HepG2 (cell line): Measurements from ENCODE around the gene BST1. TPM values are rescaled to one million over a fixed set of nuclear protein-coding genes. Genes with fewer than 3 reads are reported as not detected.

Experiments used
- ATAC-seq: fragments of 200-7000 bp; cut with Tn5 transposase; 3 replicates; pipeline ENCODE4 v1.9.1; 2020; ENCODE audit warnings: mild to moderate bottlenecking, moderate library complexity
- BruUV-seq: library from RNA; stranded (reverse); fragments of 400-500 nt; replicated peaks from 2 replicates; lab custom pipeline; 2021; lab: Mats Ljungman, UMichigan
- CTCF ChIA-PET: fragments of 300-600 bp; formaldehyde crosslinking; extraction: SDS; loops from one replicate; lab custom pipeline; 2021; ENCODE audit warnings: low total read pairs, inconsistent platforms, low intra/inter-chr PET ratio; lab: Yijun Ruan, JAX
- POLR2A ChIA-PET: fragments of 350-600 bp; sonication (Branson Sonifier 250); formaldehyde crosslinking; loops from one replicate; lab custom pipeline; 2020; ENCODE audit warnings: antibody characterized with exemption, inconsistent platforms; lab: Yijun Ruan, JAX
- DNase-seq: peaks from one replicate; pipeline ENCODE4 v3.0.0-alpha.2; 2015; ENCODE audit warnings: low spot score
- FAIRE-seq: peaks from 3 replicates; lab custom pipeline; 2011; peaks lifted over from hg19 to GRCh38; lab: Jason Lieb, UNC
- H2AFZ ChIP-seq: one replicate; pipeline ENCODE4 v1.6.1; 2011; ENCODE audit warnings: low read length, inconsistent platforms
- H3K27ac ChIP-seq: fragments of 300-600 bp; 3 replicates; pipeline ENCODE4 v1.8.0; 2011; ENCODE audit warnings: mixed run types, mild to moderate bottlenecking, mixed read lengths, low read length, inconsistent platforms; ENCODE audit not compliant: insufficient read depth; ENCODE audit errors: extremely low read length
- H3K27me3 ChIP-seq, 2 experiments: fragments of 200-600 bp in 1 of 2; 2 replicates in 1 of 2; 3 replicates in 1 of 2; pipeline versions ENCODE4 v1.6.0 to v1.8.0; 2011; ENCODE audit warnings: low read length in 2 of 2, mild to moderate bottlenecking in 2 of 2, moderate library complexity in 2 of 2, inconsistent platforms in 1 of 2; ENCODE audit not compliant: insufficient read depth in 2 of 2, control insufficient read depth in 1 of 2
- H3K36me3 ChIP-seq, 2 experiments: fragments of 200-600 bp in 1 of 2; replicated peaks in 1 of 2; 2 replicates in 1 of 2; 3 replicates in 1 of 2; pipeline versions ENCODE4 v1.5.1 to v1.8.0; 2011; ENCODE audit warnings: low read length in 2 of 2, inconsistent platforms in 1 of 2; ENCODE audit not compliant: insufficient read depth in 2 of 2, control insufficient read depth in 1 of 2
- H3K4me1 ChIP-seq: 2 replicates; pipeline ENCODE4 v1.5.1; 2012; ENCODE audit warnings: low read length, inconsistent platforms; ENCODE audit not compliant: insufficient read depth
- H3K4me2 ChIP-seq: 2 replicates; pipeline ENCODE4 v1.6.0; 2011; ENCODE audit warnings: low read depth, low read length, inconsistent platforms
- H3K4me3 ChIP-seq, 3 experiments: fragments of 200-600 bp in 1 of 3; sonication (generic), shearing (Covaris generic) in 1 of 3; replicated peaks in 1 of 3; 2 replicates each; pipeline ENCODE4 v1.5.1; 2011 to 2016; ENCODE audit warnings: low read length in 3 of 3, inconsistent platforms in 2 of 3, low read depth in 2 of 3, mild to moderate bottlenecking in 2 of 3, control low read depth in 1 of 3, mixed read lengths in 1 of 3; ENCODE audit not compliant: insufficient read depth in 1 of 3
- H3K79me2 ChIP-seq: one replicate; pipeline ENCODE4 v1.6.1; 2011; ENCODE audit warnings: low read length, inconsistent platforms; ENCODE audit not compliant: insufficient read depth
- H3K9ac ChIP-seq: 2 replicates; pipeline ENCODE4 v1.6.0; 2011; ENCODE audit warnings: mild to moderate bottlenecking, low read depth, low read length, inconsistent platforms; ENCODE audit not compliant: insufficient read depth
- H3K9me3 ChIP-seq: 2 replicates; pipeline ENCODE4 v1.5.1; 2012; ENCODE audit warnings: mild to moderate bottlenecking, low read length
- H4K20me1 ChIP-seq: 2 replicates; pipeline ENCODE4 v1.6.0; 2011; ENCODE audit warnings: inconsistent platforms, mild to moderate bottlenecking, low read length, moderate library complexity; ENCODE audit not compliant: insufficient read depth
- CCDC6 ChIP-seq: sonication (generic); formaldehyde crosslinking; IDR thresholded peaks from 2 replicates; pipeline ENCODE4 v1.8.1; 2022; ENCODE audit warnings: mild to moderate bottlenecking, missing genetic modification reagents, moderate library complexity
- FOXO1 ChIP-seq: sonication (generic); formaldehyde crosslinking; IDR thresholded peaks from 2 replicates; pipeline ENCODE4 v1.4.0; 2020; ENCODE audit warnings: missing genetic modification reagents
- HNF4G ChIP-seq, 2 experiments: sonication (generic) in 1 of 2; formaldehyde crosslinking in 1 of 2; IDR thresholded peaks; 2 replicates each; pipeline versions ENCODE4 v1.4.0 to v1.6.1; 2011 to 2020; ENCODE audit warnings: borderline replicate concordance in 2 of 2, low read depth in 2 of 2, mild to moderate bottlenecking in 2 of 2, low read length in 1 of 2, missing genetic modification reagents in 1 of 2, moderate library complexity in 1 of 2
- HOXD1 ChIP-seq: sonication (generic); formaldehyde crosslinking; IDR thresholded peaks from 2 replicates; pipeline ENCODE4 v1.5.0; 2020; ENCODE audit warnings: missing genetic modification reagents
- KMT2A ChIP-seq: sonication (generic); formaldehyde crosslinking; IDR thresholded peaks from 2 replicates; pipeline ENCODE4 v1.4.0; 2020; ENCODE audit warnings: missing genetic modification reagents
- PCBP1 ChIP-seq: fragments of 200-400 bp; formaldehyde crosslinking; IDR thresholded peaks from 2 replicates; pipeline ENCODE4 v1.6.1; 2017; ENCODE audit warnings: mild to moderate bottlenecking, low read depth, low read length, borderline replicate concordance
- POLR2G ChIP-seq: fragments of 200-400 bp; formaldehyde crosslinking; IDR thresholded peaks from 2 replicates; pipeline ENCODE4 v1.6.1; 2018; ENCODE audit warnings: mild to moderate bottlenecking, low read depth, low read length, moderate library complexity
- SNRNP70 ChIP-seq: fragments of 200-400 bp; formaldehyde crosslinking; IDR thresholded peaks from 2 replicates; pipeline ENCODE4 v1.6.1; 2017; ENCODE audit warnings: mild to moderate bottlenecking, low read depth, low read length, moderate library complexity
- SOX13 ChIP-seq, 3 experiments: fragments of 450-650 bp in 1 of 3; sonication (generic) in 1 of 3; formaldehyde crosslinking in 1 of 3; IDR thresholded peaks in 2 of 3; conservative IDR thresholded peaks in 1 of 3; 2 replicates each; pipeline versions ENCODE4 v1.5.0 to v1.6.1; 2016 to 2020; ENCODE audit warnings: antibody characterized with exemption in 1 of 3, mild to moderate bottlenecking in 1 of 3, missing compliant biosample characterization in 1 of 3, missing genetic modification reagents in 1 of 3, moderate library complexity in 1 of 3
- ZMYM2 ChIP-seq: sonication (generic); formaldehyde crosslinking; IDR thresholded peaks from 2 replicates; pipeline ENCODE4 v1.8.0; 2022; ENCODE audit warnings: mild to moderate bottlenecking, missing genetic modification reagents
- ZNF101 ChIP-seq: sonication (generic); formaldehyde crosslinking; IDR thresholded peaks from 2 replicates; pipeline ENCODE4 v1.4.0; 2020; ENCODE audit warnings: mild to moderate bottlenecking, low read depth, missing genetic modification reagents, borderline replicate concordance
- ZNF530 ChIP-seq: sonication (generic); formaldehyde crosslinking; IDR thresholded peaks from 2 replicates; pipeline ENCODE4 v1.5.0; 2020; ENCODE audit warnings: low read depth, mild to moderate bottlenecking, missing genetic modification reagents
- WGBS: methylation state at CpG from one replicate; pipeline ENCODE4 v1.1.6; 2017; ENCODE audit warnings: low lambda C conversion rate; 5-methylcytosine and 5-hydroxymethylcytosine counted together
- in situ Hi-C: cut with HindIII; loops from 2 replicates; pipeline ENCODE4 v1.10.0; 2017; ENCODE audit warnings: low pct_unique_long_range_greater_than_20kb; ENCODE audit not compliant: extremely low pct_ligation_motif_present
- intact Hi-C: fragments of 100-400 bp; cut with micrococcal nuclease; formaldehyde crosslinking; loops from one replicate; pipeline ENCODE4 v1.10.0; 2022; ENCODE audit not compliant: unreplicated experiment
- polyA plus RNA-seq, 8 experiments: library from polyadenylated mRNA; depleted of rRNA in 3 of 8; stranded (reverse) in 7 of 8; unstranded in 1 of 8; fragments of >200 nt; fragmentation: Illumina TruSeq in 4 of 8; extraction: Trizol in 4 of 8; gene quantifications; 2 replicates each; pipeline versions ENCODE4 v1.2.1 to v1.2.3, GENCODE V29; 2011 to 2016; ENCODE audit warnings: low read depth in 4 of 8, missing spikeins in 1 of 8, mixed read lengths in 1 of 8; ENCODE audit not compliant: insufficient read depth in 1 of 8
- total RNA-seq, 5 experiments: library from RNA; depleted of rRNA; stranded (reverse); fragments of >200 nt; fragmentation: Illumina TruSeq; extraction: Trizol; gene quantifications; 2 replicates each; pipeline ENCODE4 v1.2.3, GENCODE V29; 2016; ENCODE audit warnings: low read depth in 1 of 5
- TF ChIP-seq, protein P1 (sequence below): sonication (generic); formaldehyde crosslinking; IDR thresholded peaks from 2 replicates; pipeline ENCODE4 v1.4.0; 2020; ENCODE audit warnings: mild to moderate bottlenecking, missing genetic modification reagents
- TF ChIP-seq, protein P2 (sequence below): sonication (generic); formaldehyde crosslinking; IDR thresholded peaks from 2 replicates; pipeline ENCODE4 v1.4.0; 2020; ENCODE audit warnings: missing genetic modification reagents, mild to moderate bottlenecking, borderline replicate concordance

Gene BST1
- total and polyA plus RNA-seq, 2 of the 13 experiments (the other 11 are each of a cell fraction or from before 2014, with no cell fraction given): 0.09 to 0.49 TPM

DNA sequence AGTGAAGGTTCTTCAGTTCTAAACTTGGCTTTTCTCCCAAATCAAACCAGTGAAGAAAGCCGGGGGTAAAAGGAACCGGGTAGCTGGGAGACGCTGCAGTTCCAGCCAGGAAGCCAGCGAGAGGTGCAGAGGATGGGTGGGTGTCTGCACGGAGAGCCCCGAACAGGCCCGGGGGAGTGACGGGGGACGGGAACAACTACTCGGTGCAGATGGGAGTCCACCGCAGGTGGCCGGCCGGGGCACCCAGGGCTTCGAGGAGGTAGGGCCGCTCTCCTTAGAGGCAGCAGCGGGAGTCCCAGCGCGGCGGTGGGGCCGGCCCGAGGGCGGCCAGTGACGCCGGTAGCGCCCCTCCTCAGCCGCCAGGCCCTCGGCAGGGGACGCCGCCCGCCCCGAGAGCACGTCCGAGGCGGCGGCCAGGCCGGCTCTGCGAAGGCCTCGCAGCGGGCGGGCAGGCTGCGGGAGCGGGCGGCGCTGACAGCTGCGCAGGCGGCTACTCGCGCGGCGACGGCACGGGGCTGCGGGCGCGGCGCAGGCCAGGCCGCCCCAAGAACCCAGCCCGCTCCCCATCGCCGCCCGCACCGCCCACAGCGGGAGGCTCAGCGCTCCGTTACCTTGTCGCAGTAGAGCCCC, 48.2 kb upstream of the BST1 start (continued):
- TF ChIP-seq, protein P1, sequence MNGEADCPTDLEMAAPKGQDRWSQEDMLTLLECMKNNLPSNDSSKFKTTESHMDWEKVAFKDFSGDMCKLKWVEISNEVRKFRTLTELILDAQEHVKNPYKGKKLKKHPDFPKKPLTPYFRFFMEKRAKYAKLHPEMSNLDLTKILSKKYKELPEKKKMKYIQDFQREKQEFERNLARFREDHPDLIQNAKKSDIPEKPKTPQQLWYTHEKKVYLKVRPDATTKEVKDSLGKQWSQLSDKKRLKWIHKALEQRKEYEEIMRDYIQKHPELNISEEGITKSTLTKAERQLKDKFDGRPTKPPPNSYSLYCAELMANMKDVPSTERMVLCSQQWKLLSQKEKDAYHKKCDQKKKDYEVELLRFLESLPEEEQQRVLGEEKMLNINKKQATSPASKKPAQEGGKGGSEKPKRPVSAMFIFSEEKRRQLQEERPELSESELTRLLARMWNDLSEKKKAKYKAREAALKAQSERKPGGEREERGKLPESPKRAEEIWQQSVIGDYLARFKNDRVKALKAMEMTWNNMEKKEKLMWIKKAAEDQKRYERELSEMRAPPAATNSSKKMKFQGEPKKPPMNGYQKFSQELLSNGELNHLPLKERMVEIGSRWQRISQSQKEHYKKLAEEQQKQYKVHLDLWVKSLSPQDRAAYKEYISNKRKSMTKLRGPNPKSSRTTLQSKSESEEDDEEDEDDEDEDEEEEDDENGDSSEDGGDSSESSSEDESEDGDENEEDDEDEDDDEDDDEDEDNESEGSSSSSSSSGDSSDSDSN (CRISPR knock-in tag): peak; percentile 93; the same call in 1 of the 2 replicates
- TF ChIP-seq HNF4G (IDR thresholded peaks at IDR 0.05; ENCODE audit: borderline replicate concordance, low read depth, low read length): 0 out of 2 replicates have a peak, but pooled peaks have one; percentile 4
- TF ChIP-seq HNF4G (CRISPR knock-in tag; IDR thresholded peaks at IDR 0.05; ENCODE audit: borderline replicate concordance, low read depth): peak; percentile 23; the same call in 1 of the 2 replicates
- TF ChIP-seq KMT2A (CRISPR knock-in tag): peak; percentile 75
- TF ChIP-seq HOXD1: no peak
- TF ChIP-seq CCDC6 (CRISPR knock-in tag): peak; percentile 74
- TF ChIP-seq, all 625 proteins: peak for 38

DNA sequence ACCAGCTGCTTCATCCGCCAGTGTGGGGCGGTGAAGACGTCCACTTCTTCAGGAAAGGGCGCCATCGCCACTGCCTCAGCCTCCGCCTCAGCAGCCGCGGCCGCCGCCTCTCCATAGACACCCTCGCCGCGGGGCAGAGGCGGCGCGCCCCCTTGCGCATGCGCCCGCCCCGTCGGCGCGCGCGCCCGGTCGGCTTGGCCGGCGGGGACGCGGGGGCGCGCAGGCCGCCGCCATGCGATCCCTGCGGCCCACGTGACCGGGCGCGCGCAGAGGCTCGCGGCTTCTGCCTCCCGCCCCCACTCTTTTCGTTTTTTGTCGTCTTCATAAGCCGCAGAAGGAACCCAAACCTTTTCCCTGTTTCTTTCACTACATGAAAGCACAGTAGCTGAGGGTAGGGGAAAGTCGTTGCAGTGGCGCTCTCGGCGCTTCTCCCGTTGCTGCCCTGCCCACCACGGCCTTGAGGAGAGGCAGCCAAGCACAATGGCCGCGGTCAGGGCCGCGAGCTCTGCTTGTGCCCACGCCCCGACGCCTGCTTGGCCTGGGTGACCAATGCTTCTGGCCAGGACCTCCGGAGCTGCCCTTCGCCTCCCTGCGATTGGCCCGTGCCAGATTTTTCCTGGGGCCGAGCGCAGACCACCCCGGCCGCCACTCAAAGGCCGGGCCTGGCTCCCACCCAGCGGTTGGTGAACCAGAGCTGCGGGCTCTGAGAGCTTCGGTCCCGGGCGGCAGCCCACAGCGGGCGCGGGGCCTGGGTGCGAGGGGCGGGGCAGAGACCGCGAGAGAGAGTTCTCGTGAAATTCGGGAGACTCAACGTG, 47.4 kb upstream of the BST1 start, which contains the start of gene FBXL5:
FBXL5 (minus strand) TSS at position 135 of the 815 bp plus-strand sequence; CDS start at position 65, 70 bp downstream.
- peak within 1 kb of the TSS; percentile 84 for H3K4me2 ChIP-seq
- in situ Hi-C loops (loop anchor here (25.0 kb wide), 1 partner anchor 643 kb away; the partner anchor contains the start of gene CPEB2), intact Hi-C loops (loop anchor here (10.0 kb wide), 1 partner anchor 651 kb away; the partner anchor contains the start of gene CPEB2)
- TSS peak; percentile 86 for BruUV-seq
- H2AFZ ChIP-seq: peak within 1 kb of the TSS; percentile 31
- ATAC-seq (peak; percentile 76), FAIRE-seq (no peak), DNase-seq (peak; percentile 56)
- POLR2A ChIA-PET: interaction anchor here (0.6 to 4.8 kb wide), 7 partner anchors 9 to 85 kb away, joined by 3 to 36 read pairs (median 4); partner anchors contain the start of gene FAM200B
- peak within 1 kb of the TSS; percentile 85 for H3K27ac ChIP-seq
- H3K9me3 ChIP-seq: no peaks in the 10 kb centered on the region
- H3K36me3 ChIP-seq: no peaks in the 10 kb centered on the region
- H3K27me3 ChIP-seq: no peaks in the 10 kb centered on the region; a peak in 1 of 5 replicates
- H4K20me1 ChIP-seq: no peaks in the 10 kb centered on the region
- H3K79me2 ChIP-seq: peaks cover 41% of the 10 kb centered on the region
- peak within 1 kb of the TSS; percentile 87 for H3K9ac ChIP-seq
- WGBS: 64% methylated on average over 32 of the region's 85 CpGs
- CTCF ChIA-PET: no interaction called here
- peak within 1 kb of the TSS; percentile 71 to 98 (median 90) for H3K4me3 ChIP-seq
- H3K4me1 ChIP-seq: peaks cover 45% of the 10 kb centered on the region
- TF ChIP-seq ZMYM2: 0 out of 2 replicates have a peak, but pooled peaks have one; percentile 45
- no peak for TF ChIP-seq FOXO1 (CRISPR knock-in tag)
- peak; percentile 84 for TF ChIP-seq POLR2G
- TF ChIP-seq PCBP1: no peak
- TF ChIP-seq, protein P2, sequence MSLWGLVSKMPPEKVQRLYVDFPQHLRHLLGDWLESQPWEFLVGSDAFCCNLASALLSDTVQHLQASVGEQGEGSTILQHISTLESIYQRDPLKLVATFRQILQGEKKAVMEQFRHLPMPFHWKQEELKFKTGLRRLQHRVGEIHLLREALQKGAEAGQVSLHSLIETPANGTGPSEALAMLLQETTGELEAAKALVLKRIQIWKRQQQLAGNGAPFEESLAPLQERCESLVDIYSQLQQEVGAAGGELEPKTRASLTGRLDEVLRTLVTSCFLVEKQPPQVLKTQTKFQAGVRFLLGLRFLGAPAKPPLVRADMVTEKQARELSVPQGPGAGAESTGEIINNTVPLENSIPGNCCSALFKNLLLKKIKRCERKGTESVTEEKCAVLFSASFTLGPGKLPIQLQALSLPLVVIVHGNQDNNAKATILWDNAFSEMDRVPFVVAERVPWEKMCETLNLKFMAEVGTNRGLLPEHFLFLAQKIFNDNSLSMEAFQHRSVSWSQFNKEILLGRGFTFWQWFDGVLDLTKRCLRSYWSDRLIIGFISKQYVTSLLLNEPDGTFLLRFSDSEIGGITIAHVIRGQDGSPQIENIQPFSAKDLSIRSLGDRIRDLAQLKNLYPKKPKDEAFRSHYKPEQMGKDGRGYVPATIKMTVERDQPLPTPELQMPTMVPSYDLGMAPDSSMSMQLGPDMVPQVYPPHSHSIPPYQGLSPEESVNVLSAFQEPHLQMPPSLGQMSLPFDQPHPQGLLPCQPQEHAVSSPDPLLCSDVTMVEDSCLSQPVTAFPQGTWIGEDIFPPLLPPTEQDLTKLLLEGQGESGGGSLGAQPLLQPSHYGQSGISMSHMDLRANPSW (CRISPR knock-in tag): no peak
- TF ChIP-seq SNRNP70: no peak
- no peak for TF ChIP-seq SOX13 (IDR thresholded peaks at IDR 0.05)
- no peak for TF ChIP-seq SOX13 (CRISPR knock-in tag; conservative IDR thresholded peaks at IDR 0.05 in 1 of 2, IDR thresholded peaks at IDR 0.05 in 1 of 2)
- no peak for TF ChIP-seq ZNF530 (CRISPR knock-in tag)
- no peak for TF ChIP-seq ZNF101 (CRISPR knock-in tag)
